Right renal cortex interstitium (tissue), 3 donors: Measurements from ENCODE around the gene ARHGAP31. TPM values are rescaled to one million over a fixed set of nuclear protein-coding genes. Genes with fewer than 3 reads are reported as not detected.
"Not testable (repeated sequence)": the region's sequence is repeated elsewhere in the genome, so short reads cannot be mapped to it uniquely, and the experiment has no call there.

Source experiments
- DNase-seq, 3 donors: peaks; one replicate each; pipeline ENCODE4 v3.0.0-alpha.2; 2013; ENCODE audit warnings: low read depth in 3 of 3, low spot score in 2 of 3
- polyA plus RNA-seq, 3 donors: library from polyadenylated mRNA; unstranded; fragments of 120-200 nt; gene quantifications; one replicate each; pipeline ENCODE4 v1.2.1, GENCODE V29; 2013; ENCODE audit not compliant: insufficient read length in 3 of 3

The ARHGAP31 gene
- polyA plus RNA-seq, 3 donors = 12.5 to 14.5 (median 14.3) TPM

- DNase-seq = peak in 2 of 3 donors; percentile 34 to 61
Measured at GRCh38 chr3:119294696-119295671, 801 bp downstream of the ARHGAP31 start.

GRCh38 chr3:119295816-119296726 is 1.9 kb downstream of the ARHGAP31 start:
- no peak for DNase-seq

GRCh38 chr3:119296727-119297122 is 2.5 kb downstream of the ARHGAP31 start:
- DNase-seq = no peak

- no peak for DNase-seq
Measured at GRCh38 chr3:119297169-119297568, 3.0 kb downstream of the ARHGAP31 start.

GRCh38 chr3:119298565-119298941 is 4.4 kb downstream of the ARHGAP31 start:
- DNase-seq = no peak

GRCh38 chr3:119300991-119301391 is 6.8 kb downstream of the ARHGAP31 start:
- no peak for DNase-seq

- no peak for DNase-seq
Measured at GRCh38 chr3:119301662-119302061, 7.5 kb downstream of the ARHGAP31 start.

GRCh38 chr3:119302697-119303551 is 8.7 kb downstream of the ARHGAP31 start:
- no peak for DNase-seq

- no peak for DNase-seq
Measured at GRCh38 chr3:119304201-119304713, 10.1 kb downstream of the ARHGAP31 start.

- DNase-seq = no peak
Measured at GRCh38 chr3:119305286-119305685, 11.1 kb downstream of the ARHGAP31 start.

- not testable (repeated sequence) for DNase-seq
Measured at GRCh38 chr3:119306378-119306777, 12.2 kb downstream of the ARHGAP31 start.

- DNase-seq = no peak
Measured at GRCh38 chr3:119308355-119308754, 14.2 kb downstream of the ARHGAP31 start.

GRCh38 chr3:119309591-119309990 is 15.4 kb downstream of the ARHGAP31 start:
- no peak for DNase-seq

GRCh38 chr3:119310071-119310470 is 15.9 kb downstream of the ARHGAP31 start:
- DNase-seq = no peak

- DNase-seq = no peak
Measured at GRCh38 chr3:119311081-119311925, 17.1 kb downstream of the ARHGAP31 start.

GRCh38 chr3:119313461-119313860 is 19.3 kb downstream of the ARHGAP31 start:
- DNase-seq = no peak

GRCh38 chr3:119314821-119315220 is 20.6 kb downstream of the ARHGAP31 start:
- no peak for DNase-seq

- no peak for DNase-seq
Measured at GRCh38 chr3:119315600-119316312, 21.6 kb downstream of the ARHGAP31 start.

GRCh38 chr3:119316313-119316670 is 22.1 kb downstream of the ARHGAP31 start:
- DNase-seq = no peak
